K562 (cell line): Measurements from ENCODE around the gene DAB1. TPM values are rescaled to one million over a fixed set of nuclear protein-coding genes. Genes with fewer than 3 reads are reported as not detected.

Source experiments
- ATAC-seq: fragments of 200-7000 bp; cut with Tn5 transposase; 3 replicates; pipeline ENCODE4 v1.9.1; 2020; ENCODE audit warnings: moderate library complexity
- BruUV-seq: library from RNA; stranded (reverse); fragments of 400-500 nt; replicated peaks from 2 replicates; lab custom pipeline; 2021; lab: Mats Ljungman, UMichigan
- CTCF ChIA-PET: fragments of 300-600 bp; formaldehyde crosslinking; extraction: SDS; loops from one replicate; lab custom pipeline; 2021; ENCODE audit warnings: low intra/inter-chr PET ratio; lab: Yijun Ruan, JAX
- POLR2A ChIA-PET: fragments of 300-600, 350-650 bp; sonication (Branson Sonifier 250); formaldehyde crosslinking; extraction: SDS; loops from one replicate; lab custom pipeline; 2021; ENCODE audit warnings: antibody characterized with exemption, inconsistent platforms; lab: Yijun Ruan, JAX
- DNase-seq, 4 experiments: peaks; one replicate each; pipeline versions ENCODE4 v3.0.0 to v3.0.0-alpha.2; 2011 to 2018; ENCODE audit warnings: low spot score in 3 of 4, mixed read lengths in 3 of 4; ENCODE audit errors: extremely low read depth in 1 of 4
- FAIRE-seq: peaks from 2 replicates; lab custom pipeline; 2011; peaks lifted over from hg19 to GRCh38; lab: Jason Lieb, UNC
- H2AFZ ChIP-seq: 2 replicates; pipeline ENCODE4 v1.6.0; 2011; ENCODE audit warnings: low read depth, low read length, control low read depth, inconsistent platforms
- H3K27ac ChIP-seq: fragments of 200-600 bp; 3 replicates; pipeline ENCODE4 v1.8.0; 2011; ENCODE audit warnings: low read depth, mild to moderate bottlenecking, control low read depth, inconsistent platforms, low read length, moderate library complexity, mixed read lengths; ENCODE audit errors: extremely low read depth
- H3K27me3 ChIP-seq, 2 experiments: fragments of 300-600 bp in 1 of 2; 2 replicates in 1 of 2; 3 replicates in 1 of 2; pipeline versions ENCODE4 v1.6.0 to v1.8.0; 2011; ENCODE audit warnings: inconsistent platforms in 2 of 2, low read length in 2 of 2, mild to moderate bottlenecking in 1 of 2, mixed read lengths in 1 of 2, moderate library complexity in 1 of 2; ENCODE audit not compliant: control insufficient read depth in 2 of 2, insufficient read depth in 2 of 2
- H3K36me3 ChIP-seq: fragments of 300-600 bp; 3 replicates; pipeline ENCODE4 v1.8.0; 2011; ENCODE audit warnings: mild to moderate bottlenecking, low read length, inconsistent platforms; ENCODE audit not compliant: control insufficient read depth, insufficient read depth
- H3K4me1 ChIP-seq, 2 experiments: fragments of 200-600 bp in 1 of 2; replicated peaks in 1 of 2; 2 replicates in 1 of 2; 3 replicates in 1 of 2; pipeline versions ENCODE4 v1.5.1 to v1.8.0; 2011; ENCODE audit warnings: inconsistent platforms in 2 of 2, low read length in 2 of 2, mild to moderate bottlenecking in 1 of 2, mixed read lengths in 1 of 2, moderate library complexity in 1 of 2; ENCODE audit not compliant: control insufficient read depth in 2 of 2, insufficient read depth in 2 of 2
- H3K4me2 ChIP-seq: 2 replicates; pipeline ENCODE4 v1.6.1; 2011; ENCODE audit warnings: low read length, control low read depth, inconsistent platforms, mixed read lengths; ENCODE audit not compliant: insufficient read depth
- H3K4me3 ChIP-seq: fragments of 200-600 bp; sonication (generic), shearing (Covaris generic); 2 replicates; pipeline ENCODE4 v1.5.1; 2016; ENCODE audit warnings: control low read depth, inconsistent platforms
- H3K79me2 ChIP-seq: fragments of 200-600 bp; 3 replicates; pipeline ENCODE4 v1.8.0; 2011; ENCODE audit warnings: low read length, inconsistent platforms; ENCODE audit not compliant: control insufficient read depth, insufficient read depth
- H3K9ac ChIP-seq, 2 experiments: 2 replicates each; pipeline versions ENCODE4 v1.6.0 to v1.6.1; 2011; ENCODE audit warnings: low read depth in 2 of 2, low read length in 2 of 2, control low read depth in 1 of 2, inconsistent platforms in 1 of 2, mild to moderate bottlenecking in 1 of 2, mixed read lengths in 1 of 2; ENCODE audit not compliant: insufficient read depth in 1 of 2
- H3K9me1 ChIP-seq: one replicate; pipeline ENCODE4 v1.6.0; 2011; ENCODE audit warnings: inconsistent platforms, mild to moderate bottlenecking, low read length, moderate library complexity; ENCODE audit not compliant: control insufficient read depth, insufficient read depth
- H3K9me3 ChIP-seq: replicated peaks from 2 replicates; pipeline ENCODE4 v1.5.1; 2011; ENCODE audit warnings: low read depth, low read length, inconsistent platforms; ENCODE audit not compliant: control insufficient read depth, insufficient read depth
- H4K20me1 ChIP-seq: replicated peaks from 2 replicates; pipeline ENCODE4 v1.6.1; 2011; ENCODE audit warnings: low read length, inconsistent platforms, mixed read lengths; ENCODE audit not compliant: control insufficient read depth, insufficient read depth
- BRD9 ChIP-seq: fragments of 450-650 bp; IDR thresholded peaks from 2 replicates; pipeline ENCODE4 v1.6.1; 2018; ENCODE audit warnings: low read depth; ENCODE audit not compliant: partially characterized antibody
- CHD1 ChIP-seq: fragments of 200-600 bp; sonication (generic); IDR thresholded peaks from one replicate; pipeline ENCODE4 v1.6.1; 2012; ENCODE audit warnings: mild to moderate bottlenecking, moderate library complexity, low read length, inconsistent platforms
- PCBP2 ChIP-seq: fragments of 200-400 bp; formaldehyde crosslinking; IDR thresholded peaks from 2 replicates; pipeline ENCODE4 v1.6.1; 2018; ENCODE audit warnings: low read length, low read depth, mild to moderate bottlenecking, moderate library complexity; ENCODE audit not compliant: poor library complexity, severe bottlenecking
- ZBTB17 ChIP-seq: fragments of 450-650 bp; formaldehyde crosslinking; IDR thresholded peaks from 2 replicates; pipeline ENCODE4 v1.4.0; 2020; ENCODE audit warnings: mild to moderate bottlenecking
- ZSCAN29 ChIP-seq: fragments of 450-650 bp; IDR thresholded peaks from 2 replicates; pipeline ENCODE4 v1.6.1; 2017
- WGBS: fragments of 100-300 bp; shearing (Covaris generic); methylation state at CpG from one replicate; pipeline ENCODE4 v1.1.6; 2016; ENCODE audit warnings: low coverage, mixed read lengths; ENCODE audit not compliant: insufficient coverage; ENCODE audit errors: missing lambda C conversion rate; 5-methylcytosine and 5-hydroxymethylcytosine counted together
- in situ Hi-C: fragments of 300-500 bp; cut with MboI; formaldehyde crosslinking; loops from 4 replicates; pipeline ENCODE4 v1.15.0; 2018; ENCODE audit warnings: inconsistent platforms, mixed read lengths
- intact Hi-C: fragments of 100-400 bp; cut with micrococcal nuclease; formaldehyde crosslinking; loops from 2 replicates; pipeline ENCODE4 v1.14.2; 2022
- polyA plus RNA-seq, 8 experiments: library from polyadenylated mRNA; depleted of rRNA in 4 of 8; stranded (reverse) in 5 of 8; unstranded in 3 of 8; fragments of >200 nt; fragmentation: Nextera tagmentation in 2 of 8; fragmentation: Illumina TruSeq in 1 of 8; extraction: Ambion mirVana in 2 of 8; extraction: Trizol in 1 of 8; gene quantifications; 2 replicates each; pipeline versions ENCODE4 v1.2.1 to v1.2.3, GENCODE V29; 2011 to 2014; ENCODE audit warnings: inconsistent platforms in 1 of 8, missing spikeins in 1 of 8
- total RNA-seq, 7 experiments: library from RNA; depleted of rRNA in 6 of 7; stranded (reverse); fragments of >200 nt in 6 of 7; fragmentation: Illumina TruSeq in 2 of 7; extraction: Trizol in 2 of 7; gene quantifications; 2 replicates each; pipeline versions ENCODE4 v1.2.1 to v1.2.3, GENCODE V29; 2011 to 2021; ENCODE audit warnings: low replicate concordance in 1 of 7
- TF ChIP-seq, protein P1 (sequence below): fragments of 450-650 bp; IDR thresholded peaks from 2 replicates; pipeline ENCODE4 v1.6.1; 2016; ENCODE audit warnings: mild to moderate bottlenecking, moderate library complexity
- TF ChIP-seq, protein P2 (sequence below), 2 experiments: IDR thresholded peaks; 2 replicates each; pipeline ENCODE4 v1.6.1; 2012; ENCODE audit warnings: improper control_type of control experiment in 2 of 2, low read depth in 2 of 2, low read length in 2 of 2, borderline replicate concordance in 1 of 2

The DAB1 gene
- total and polyA plus RNA-seq, 9 of the 15 experiments (the other 6 are each of a cell fraction or from before 2014, with no cell fraction given): not detected

DNA sequence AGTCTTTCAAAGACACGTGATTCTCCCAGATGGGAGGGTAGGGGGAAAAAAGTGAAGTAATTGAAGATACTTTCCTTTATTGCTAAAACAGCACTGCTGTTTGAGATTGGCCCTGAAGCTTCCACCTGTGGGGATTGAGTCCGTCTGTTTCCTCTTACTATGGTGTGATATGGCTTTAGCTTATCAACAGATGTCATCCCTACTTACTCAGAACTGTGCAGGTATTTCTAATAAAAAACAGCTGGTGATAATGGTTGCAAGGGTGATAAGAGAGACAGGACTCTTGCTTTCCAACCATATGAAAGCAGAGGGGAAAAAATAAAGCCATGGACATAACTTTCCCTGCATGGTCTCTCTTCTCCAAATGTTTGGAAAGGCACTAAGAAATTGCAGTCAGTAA is 416.4 kb downstream of the DAB1 start:
- Histone ChIP-seq H3K27me3 (no peaks in the 10 kb centered on the region; a peak in 1 of 5 replicates), H3K9ac (no peak overlapping the region), H3K4me3 (no peak overlapping the region), H2AFZ (no peak overlapping the region), H3K9me3 (no peaks in the 10 kb centered on the region), H3K36me3 (no peaks in the 10 kb centered on the region), H3K27ac (no peak overlapping the region), H3K4me2 (no peak overlapping the region), H3K4me1 (no peaks in the 10 kb centered on the region), H3K9me1 (no peaks in the 10 kb centered on the region), H4K20me1 (no peaks in the 10 kb centered on the region), H3K79me2 (no peaks in the 10 kb centered on the region)
- 0% methylated on average over 2 of the region's 2 CpGs for WGBS
- CTCF ChIA-PET: no interaction called here
- ATAC-seq (no peak), DNase-seq (no peak), FAIRE-seq (no peak)
- POLR2A ChIA-PET: interaction anchor here (0.6 kb wide), 1 partner anchor 1875 kb away, joined by 3 read pairs; no protein-coding TSS in a partner anchor
- in situ Hi-C loops (no loop called here), intact Hi-C loops (no loop called here)
- BruUV-seq: no TSS peak
- TF ChIP-seq, protein P1, sequence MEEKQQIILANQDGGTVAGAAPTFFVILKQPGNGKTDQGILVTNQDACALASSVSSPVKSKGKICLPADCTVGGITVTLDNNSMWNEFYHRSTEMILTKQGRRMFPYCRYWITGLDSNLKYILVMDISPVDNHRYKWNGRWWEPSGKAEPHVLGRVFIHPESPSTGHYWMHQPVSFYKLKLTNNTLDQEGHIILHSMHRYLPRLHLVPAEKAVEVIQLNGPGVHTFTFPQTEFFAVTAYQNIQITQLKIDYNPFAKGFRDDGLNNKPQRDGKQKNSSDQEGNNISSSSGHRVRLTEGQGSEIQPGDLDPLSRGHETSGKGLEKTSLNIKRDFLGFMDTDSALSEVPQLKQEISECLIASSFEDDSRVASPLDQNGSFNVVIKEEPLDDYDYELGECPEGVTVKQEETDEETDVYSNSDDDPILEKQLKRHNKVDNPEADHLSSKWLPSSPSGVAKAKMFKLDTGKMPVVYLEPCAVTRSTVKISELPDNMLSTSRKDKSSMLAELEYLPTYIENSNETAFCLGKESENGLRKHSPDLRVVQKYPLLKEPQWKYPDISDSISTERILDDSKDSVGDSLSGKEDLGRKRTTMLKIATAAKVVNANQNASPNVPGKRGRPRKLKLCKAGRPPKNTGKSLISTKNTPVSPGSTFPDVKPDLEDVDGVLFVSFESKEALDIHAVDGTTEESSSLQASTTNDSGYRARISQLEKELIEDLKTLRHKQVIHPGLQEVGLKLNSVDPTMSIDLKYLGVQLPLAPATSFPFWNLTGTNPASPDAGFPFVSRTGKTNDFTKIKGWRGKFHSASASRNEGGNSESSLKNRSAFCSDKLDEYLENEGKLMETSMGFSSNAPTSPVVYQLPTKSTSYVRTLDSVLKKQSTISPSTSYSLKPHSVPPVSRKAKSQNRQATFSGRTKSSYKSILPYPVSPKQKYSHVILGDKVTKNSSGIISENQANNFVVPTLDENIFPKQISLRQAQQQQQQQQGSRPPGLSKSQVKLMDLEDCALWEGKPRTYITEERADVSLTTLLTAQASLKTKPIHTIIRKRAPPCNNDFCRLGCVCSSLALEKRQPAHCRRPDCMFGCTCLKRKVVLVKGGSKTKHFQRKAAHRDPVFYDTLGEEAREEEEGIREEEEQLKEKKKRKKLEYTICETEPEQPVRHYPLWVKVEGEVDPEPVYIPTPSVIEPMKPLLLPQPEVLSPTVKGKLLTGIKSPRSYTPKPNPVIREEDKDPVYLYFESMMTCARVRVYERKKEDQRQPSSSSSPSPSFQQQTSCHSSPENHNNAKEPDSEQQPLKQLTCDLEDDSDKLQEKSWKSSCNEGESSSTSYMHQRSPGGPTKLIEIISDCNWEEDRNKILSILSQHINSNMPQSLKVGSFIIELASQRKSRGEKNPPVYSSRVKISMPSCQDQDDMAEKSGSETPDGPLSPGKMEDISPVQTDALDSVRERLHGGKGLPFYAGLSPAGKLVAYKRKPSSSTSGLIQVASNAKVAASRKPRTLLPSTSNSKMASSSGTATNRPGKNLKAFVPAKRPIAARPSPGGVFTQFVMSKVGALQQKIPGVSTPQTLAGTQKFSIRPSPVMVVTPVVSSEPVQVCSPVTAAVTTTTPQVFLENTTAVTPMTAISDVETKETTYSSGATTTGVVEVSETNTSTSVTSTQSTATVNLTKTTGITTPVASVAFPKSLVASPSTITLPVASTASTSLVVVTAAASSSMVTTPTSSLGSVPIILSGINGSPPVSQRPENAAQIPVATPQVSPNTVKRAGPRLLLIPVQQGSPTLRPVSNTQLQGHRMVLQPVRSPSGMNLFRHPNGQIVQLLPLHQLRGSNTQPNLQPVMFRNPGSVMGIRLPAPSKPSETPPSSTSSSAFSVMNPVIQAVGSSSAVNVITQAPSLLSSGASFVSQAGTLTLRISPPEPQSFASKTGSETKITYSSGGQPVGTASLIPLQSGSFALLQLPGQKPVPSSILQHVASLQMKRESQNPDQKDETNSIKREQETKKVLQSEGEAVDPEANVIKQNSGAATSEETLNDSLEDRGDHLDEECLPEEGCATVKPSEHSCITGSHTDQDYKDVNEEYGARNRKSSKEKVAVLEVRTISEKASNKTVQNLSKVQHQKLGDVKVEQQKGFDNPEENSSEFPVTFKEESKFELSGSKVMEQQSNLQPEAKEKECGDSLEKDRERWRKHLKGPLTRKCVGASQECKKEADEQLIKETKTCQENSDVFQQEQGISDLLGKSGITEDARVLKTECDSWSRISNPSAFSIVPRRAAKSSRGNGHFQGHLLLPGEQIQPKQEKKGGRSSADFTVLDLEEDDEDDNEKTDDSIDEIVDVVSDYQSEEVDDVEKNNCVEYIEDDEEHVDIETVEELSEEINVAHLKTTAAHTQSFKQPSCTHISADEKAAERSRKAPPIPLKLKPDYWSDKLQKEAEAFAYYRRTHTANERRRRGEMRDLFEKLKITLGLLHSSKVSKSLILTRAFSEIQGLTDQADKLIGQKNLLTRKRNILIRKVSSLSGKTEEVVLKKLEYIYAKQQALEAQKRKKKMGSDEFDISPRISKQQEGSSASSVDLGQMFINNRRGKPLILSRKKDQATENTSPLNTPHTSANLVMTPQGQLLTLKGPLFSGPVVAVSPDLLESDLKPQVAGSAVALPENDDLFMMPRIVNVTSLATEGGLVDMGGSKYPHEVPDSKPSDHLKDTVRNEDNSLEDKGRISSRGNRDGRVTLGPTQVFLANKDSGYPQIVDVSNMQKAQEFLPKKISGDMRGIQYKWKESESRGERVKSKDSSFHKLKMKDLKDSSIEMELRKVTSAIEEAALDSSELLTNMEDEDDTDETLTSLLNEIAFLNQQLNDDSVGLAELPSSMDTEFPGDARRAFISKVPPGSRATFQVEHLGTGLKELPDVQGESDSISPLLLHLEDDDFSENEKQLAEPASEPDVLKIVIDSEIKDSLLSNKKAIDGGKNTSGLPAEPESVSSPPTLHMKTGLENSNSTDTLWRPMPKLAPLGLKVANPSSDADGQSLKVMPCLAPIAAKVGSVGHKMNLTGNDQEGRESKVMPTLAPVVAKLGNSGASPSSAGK: no peak
- TF ChIP-seq PCBP2: no peak
- TF ChIP-seq CHD1: no peak
- no peak for TF ChIP-seq ZSCAN29
- no peak for TF ChIP-seq BRD9
- TF ChIP-seq, protein P2, sequence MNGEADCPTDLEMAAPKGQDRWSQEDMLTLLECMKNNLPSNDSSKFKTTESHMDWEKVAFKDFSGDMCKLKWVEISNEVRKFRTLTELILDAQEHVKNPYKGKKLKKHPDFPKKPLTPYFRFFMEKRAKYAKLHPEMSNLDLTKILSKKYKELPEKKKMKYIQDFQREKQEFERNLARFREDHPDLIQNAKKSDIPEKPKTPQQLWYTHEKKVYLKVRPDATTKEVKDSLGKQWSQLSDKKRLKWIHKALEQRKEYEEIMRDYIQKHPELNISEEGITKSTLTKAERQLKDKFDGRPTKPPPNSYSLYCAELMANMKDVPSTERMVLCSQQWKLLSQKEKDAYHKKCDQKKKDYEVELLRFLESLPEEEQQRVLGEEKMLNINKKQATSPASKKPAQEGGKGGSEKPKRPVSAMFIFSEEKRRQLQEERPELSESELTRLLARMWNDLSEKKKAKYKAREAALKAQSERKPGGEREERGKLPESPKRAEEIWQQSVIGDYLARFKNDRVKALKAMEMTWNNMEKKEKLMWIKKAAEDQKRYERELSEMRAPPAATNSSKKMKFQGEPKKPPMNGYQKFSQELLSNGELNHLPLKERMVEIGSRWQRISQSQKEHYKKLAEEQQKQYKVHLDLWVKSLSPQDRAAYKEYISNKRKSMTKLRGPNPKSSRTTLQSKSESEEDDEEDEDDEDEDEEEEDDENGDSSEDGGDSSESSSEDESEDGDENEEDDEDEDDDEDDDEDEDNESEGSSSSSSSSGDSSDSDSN (IDR thresholded peaks at IDR 0.05; ENCODE audit: borderline replicate concordance in 1 of 2, low read depth in 2 of 2, low read length in 2 of 2): no peak
- TF ChIP-seq ZBTB17 (CRISPR knock-in tag): no peak
